AG09319 (cell line): ENCODE data around the gene RGS14.

Experiments
- DNase-seq: peaks from one replicate; pipeline ENCODE4 v3.0.0-alpha.2; 2010; ENCODE audit warnings: low read depth; ENCODE audit errors: extremely low read depth
- CTCF ChIP-seq: IDR thresholded peaks from 2 replicates; pipeline ENCODE4 v1.5.1; 2011; ENCODE audit warnings: low read depth, mild to moderate bottlenecking, inconsistent platforms, low read length, moderate library complexity

The RGS14 gene

GRCh38 chr5:177367981-177368868 lies 10.5 kb downstream of the RGS14 start:
- TF ChIP-seq CTCF: no peak

GRCh38 chr5:177368869-177369644 lies 11.3 kb downstream of the RGS14 start:
- peak; percentile 62 for TF ChIP-seq CTCF
- no peak for DNase-seq

More at GRCh38 chr5:177367981-177368868, 10.5 kb downstream of the RGS14 start:
- DNase-seq: no peak

- no peak for DNase-seq
- no peak for TF ChIP-seq CTCF
Measured at GRCh38 chr5:177369645-177370440, 12.1 kb downstream of the RGS14 start.

GRCh38 chr5:177370488-177371119 lies 12.9 kb downstream of the RGS14 start:
- peak; percentile 60 for TF ChIP-seq CTCF
- peak; percentile 65 for DNase-seq

GRCh38 chr5:177371120-177372033 lies 13.7 kb downstream of the RGS14 start:
- TF ChIP-seq CTCF: no peak
- DNase-seq: no peak
